Thoracic aorta (tissue), 2 donors: Measurements from ENCODE around the gene EPS8. TPM values are rescaled to one million over a fixed set of nuclear protein-coding genes. Genes with fewer than 3 reads are reported as not detected.

Experiments used
- ATAC-seq: fragments of 150-250 bp; one replicate; pipeline ENCODE4 v1.8.0; 2017; ENCODE audit warnings: low read depth; ENCODE audit not compliant: insufficient number of reproducible peaks, low FRiP score
- DNase-seq: peaks from one replicate; pipeline ENCODE4 v3.0.0-alpha.2; 2020; ENCODE audit warnings: low spot score
- H3K27ac ChIP-seq, 2 donors: fragments of 200-600 bp; sonication (generic); 1 replicate in 1 of 2; 2 replicates in 1 of 2; pipeline ENCODE4 v1.5.1; 2016; ENCODE audit warnings: mild to moderate bottlenecking in 2 of 2, moderate library complexity in 2 of 2
- H3K27me3 ChIP-seq: fragments of 200-600 bp; sonication (generic); replicated peaks from 2 replicates; pipeline ENCODE4 v1.6.0; 2016; ENCODE audit warnings: mild to moderate bottlenecking; ENCODE audit not compliant: insufficient read depth
- H3K36me3 ChIP-seq: fragments of 200-600 bp; sonication (generic); one replicate; pipeline ENCODE4 v1.5.1; 2016
- H3K4me1 ChIP-seq, 2 donors: fragments of 200-600 bp; sonication (generic); 1 replicate in 1 of 2; 2 replicates in 1 of 2; pipeline versions ENCODE4 v1.5.1 to v1.6.0; 2016; ENCODE audit warnings: low read depth in 2 of 2, mild to moderate bottlenecking in 1 of 2; ENCODE audit not compliant: control insufficient read depth in 1 of 2
- H3K4me3 ChIP-seq: fragments of 200-600 bp; sonication (generic); 2 replicates; pipeline ENCODE4 v1.5.1; 2016; ENCODE audit warnings: mild to moderate bottlenecking
- H3K9me3 ChIP-seq: fragments of 200-600 bp; sonication (generic); 2 replicates; pipeline ENCODE4 v1.5.1; 2016
- CTCF ChIP-seq: fragments of 200-600 bp; sonication (generic); IDR thresholded peaks from one replicate; pipeline ENCODE4 v1.5.1; 2019; ENCODE audit warnings: antibody characterized with exemption
- total RNA-seq, 2 donors: library from RNA; depleted of rRNA; stranded (reverse); fragments of >200 nt; gene quantifications; one replicate each; pipeline versions ENCODE4 v1.1.0 to v1.2.3, GENCODE V29; 2016

The EPS8 gene
- total RNA-seq: 100 to 1,000 TPM; 139 to 188 TPM

GRCh38 chr12:15789220-15790171 lies at the start of gene EPS8:
Gene EPS8, minus strand, starts transcription at chr12:15789388. Its CDS starts 106,437 bp downstream, at chr12:15682951.
- peak; percentile 72 for DNase-seq
- Histone ChIP-seq H3K27ac (peak within 1 kb of the TSS; percentile 85 to 94), H3K36me3 (no peaks in the 10 kb centered on the region), H3K9me3 (no peaks in the 10 kb centered on the region), H3K4me3 (peak within 1 kb of the TSS; percentile 90), H3K27me3 (no peaks in the 10 kb centered on the region), H3K4me1 (peaks cover 12 to 26% of the 10 kb centered on the region in 2 donors)
- TF ChIP-seq CTCF: no peak
- peak; percentile 76 for ATAC-seq

- no peak for ATAC-seq
- no peaks in the 10 kb centered on the region for H3K36me3 ChIP-seq
- H3K27me3 ChIP-seq: no peaks in the 10 kb centered on the region
- no peak overlapping the region for H3K4me3 ChIP-seq
- H3K27ac ChIP-seq: peak overlapping the region; percentile 3 to 33
- H3K4me1 ChIP-seq: peaks cover 6 to 10% of the 10 kb centered on the region in 2 donors
- no peak for DNase-seq
- no peaks in the 10 kb centered on the region for H3K9me3 ChIP-seq
- TF ChIP-seq CTCF: no peak
Measured at GRCh38 chr12:15837141-15837790, 48.1 kb upstream of the EPS8 start.

GRCh38 chr12:15834575-15834974 lies 45.4 kb upstream of the EPS8 start:
- DNase-seq (no peak), ATAC-seq (no peak)
- no peak overlapping the region for H3K4me3 ChIP-seq
- no peaks in the 10 kb centered on the region for H3K27me3 ChIP-seq
- H3K4me1 ChIP-seq: peaks cover 13 to 29% of the 10 kb centered on the region in 2 donors
- no peaks in the 10 kb centered on the region for H3K36me3 ChIP-seq
- H3K9me3 ChIP-seq: no peaks in the 10 kb centered on the region
- H3K27ac ChIP-seq: no peak overlapping the region
- TF ChIP-seq CTCF: no peak

GRCh38 chr12:15831315-15831978 lies 42.3 kb upstream of the EPS8 start:
- Histone ChIP-seq H3K27ac (peak overlapping the region; percentile 70 to 77), H3K36me3 (no peaks in the 10 kb centered on the region), H3K9me3 (no peaks in the 10 kb centered on the region), H3K4me1 (peaks cover 7 to 18% of the 10 kb centered on the region in 2 donors), H3K27me3 (no peaks in the 10 kb centered on the region), H3K4me3 (no peak overlapping the region)
- TF ChIP-seq CTCF: no peak
- ATAC-seq (no peak), DNase-seq (no peak)

GRCh38 chr12:15830538-15830937 lies 41.4 kb upstream of the EPS8 start:
- Histone ChIP-seq H3K27me3 (no peaks in the 10 kb centered on the region), H3K4me1 (peaks cover 7 to 18% of the 10 kb centered on the region in 2 donors), H3K27ac (peak overlapping the region; percentile 70 to 77), H3K4me3 (no peak overlapping the region), H3K9me3 (no peaks in the 10 kb centered on the region), H3K36me3 (no peaks in the 10 kb centered on the region)
- DNase-seq (no peak), ATAC-seq (peak; percentile 71)
- no peak for TF ChIP-seq CTCF
